Left ventricle myocardium superior (tissue), 1 donor: ENCODE results near the gene PNPLA6. TPM values are rescaled to one million over a fixed set of nuclear protein-coding genes. Genes with fewer than 3 reads are reported as not detected.

ENCODE experiments used
- ATAC-seq: fragments of 200-7000 bp; cut with Tn5 transposase; one replicate; pipeline ENCODE4 v1.9.1; 2020; ENCODE audit warnings: mild to moderate bottlenecking, moderate library complexity
- DNase-seq: peaks from one replicate; pipeline ENCODE4 v3.0.0-alpha.2; 2020
- intact Hi-C: fragments of 100-400 bp; cut with micrococcal nuclease; formaldehyde crosslinking; loops from one replicate; pipeline ENCODE4 v1.11.0; 2022
- total RNA-seq: library from RNA; stranded (reverse); fragmentation: NEBNext Ultra II Directional; extraction: Animal tissue kit (Norgen Biotek cat#: 25700); gene quantifications from one replicate; pipeline ENCODE4 v1.2.1, GENCODE V29; 2021
- donor health status: DM: no; HTN: yes; CAD: no; lungs with severe emphysema.

PNPLA6 gene
- total RNA-seq, 1 donor from 2014 or later, result 55.6 TPM

DNA sequence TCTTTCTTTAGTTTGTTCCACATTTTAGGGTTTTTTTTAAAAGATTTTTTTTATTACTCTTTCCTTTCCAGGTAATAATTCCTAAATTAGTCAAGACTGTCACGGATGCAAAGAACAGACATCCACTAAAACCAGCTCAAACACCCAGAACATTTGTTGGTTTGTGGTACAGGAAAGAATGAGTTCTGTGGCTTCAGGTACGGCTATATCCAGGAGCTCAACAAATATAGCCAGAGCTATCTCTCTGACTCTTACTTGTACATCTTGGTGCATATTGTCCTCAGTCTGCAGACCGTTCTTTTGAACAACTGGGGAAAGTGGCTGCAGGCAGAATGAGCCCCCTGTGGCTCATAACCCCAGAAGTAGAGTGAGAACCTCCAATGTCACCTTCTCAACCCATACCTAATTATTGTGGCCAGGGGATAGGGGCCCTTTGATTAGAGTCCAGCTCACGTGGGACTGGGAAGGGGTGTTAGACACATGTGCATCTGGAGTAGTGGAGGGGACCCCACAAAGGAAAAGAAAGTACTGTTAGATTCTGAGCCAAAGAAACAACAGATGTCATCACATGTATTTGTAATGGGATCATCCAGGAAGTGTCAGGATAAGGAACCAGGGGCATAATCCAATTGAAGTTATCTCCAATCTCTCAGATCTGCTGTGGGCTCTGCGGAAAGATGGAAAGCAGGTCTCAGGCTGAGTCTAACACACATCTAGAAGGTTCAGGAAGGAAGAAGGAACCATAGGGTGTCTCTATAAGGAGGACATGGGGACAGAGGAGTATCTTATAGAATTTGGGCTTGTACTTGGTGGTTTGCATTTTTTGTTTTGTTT lies 21.5 kb upstream of the PNPLA6 start:
- intact Hi-C loops, result no loop called here
- ATAC-seq (no peak), DNase-seq (no peak)

DNA sequence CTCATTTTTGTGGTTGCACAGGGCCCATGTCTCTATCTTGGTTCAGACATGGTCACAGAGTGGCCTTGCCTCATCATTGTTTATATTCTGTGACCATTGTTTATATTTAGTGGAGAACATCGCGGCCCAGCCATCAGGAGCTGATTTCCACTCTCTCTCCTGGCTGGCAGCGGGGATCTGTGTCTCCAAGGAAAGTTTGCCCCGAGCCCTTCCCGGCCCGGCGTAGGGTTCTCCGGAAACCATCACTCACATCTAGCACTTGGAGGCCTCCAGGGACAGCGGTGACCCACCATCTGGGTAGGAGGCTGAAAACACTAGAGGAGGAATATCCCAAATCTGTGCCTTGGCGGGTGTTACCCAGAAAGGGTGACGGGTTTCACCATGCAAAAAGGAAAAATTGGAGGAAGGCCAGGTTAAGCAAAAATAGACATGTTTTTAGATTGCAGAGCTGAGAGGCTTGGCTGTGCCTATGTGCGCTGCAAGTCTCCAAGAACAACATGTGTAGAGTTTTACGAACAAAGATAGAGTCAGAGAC lies 20.3 kb upstream of the PNPLA6 start:
- intact Hi-C loops, result no loop called here
- peak; percentile 66 for ATAC-seq
- DNase-seq, result no peak

DNA sequence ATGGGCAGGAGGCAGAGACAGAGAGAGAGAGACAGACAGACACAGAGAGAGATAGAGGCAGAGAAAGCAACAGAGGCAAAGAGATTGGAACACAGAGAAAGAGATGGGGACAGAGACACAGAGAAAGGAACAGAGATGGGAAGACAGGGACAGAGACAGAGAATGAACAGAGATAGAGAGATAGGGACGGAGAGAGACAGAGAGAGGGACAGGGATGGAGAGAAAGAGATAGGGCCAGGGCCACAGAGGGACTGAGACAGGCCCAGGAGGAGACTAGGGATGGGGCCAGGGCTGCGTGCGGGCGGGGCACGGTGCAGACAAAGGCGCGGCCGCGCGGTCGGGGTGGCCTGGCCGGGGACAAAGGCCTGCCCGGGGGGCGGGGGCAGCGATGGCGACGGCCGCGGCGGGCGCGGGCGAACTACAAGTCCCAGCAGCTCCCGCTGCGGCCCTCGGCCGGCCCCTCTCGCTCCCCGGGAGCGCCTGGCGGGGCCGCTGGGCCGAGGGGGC lies 19.8 kb upstream of the PNPLA6 start, which contains the start of gene ZNF358:
Gene ZNF358, plus strand, starts transcription at position 459 of the 507 bp plus-strand sequence. CDS start 3,140 bp downstream, outside the sequence.
- intact Hi-C loops, result no loop called here
- DNase-seq (peak; percentile 91), ATAC-seq (peak; percentile 92)

DNA sequence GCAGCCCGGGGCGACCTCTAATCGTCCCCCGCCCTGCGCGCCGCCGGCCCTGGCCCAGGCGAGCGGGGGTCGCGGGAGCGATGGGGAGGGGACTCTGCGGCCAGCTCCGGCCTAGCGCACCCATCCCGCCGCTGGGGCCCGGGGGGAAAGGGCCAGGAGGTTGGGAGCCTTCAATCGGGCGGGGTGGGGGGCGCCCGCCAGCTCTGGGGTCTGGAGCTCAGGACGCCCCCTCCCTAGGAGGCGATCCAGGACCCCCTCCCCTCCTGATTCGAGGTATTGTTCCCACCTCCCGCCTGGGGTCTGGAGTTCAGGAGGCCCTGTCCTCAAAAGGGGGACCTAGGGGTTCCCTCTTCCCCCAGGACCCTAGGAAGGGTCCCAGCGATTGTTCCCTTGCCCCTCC lies 19.2 kb upstream of the PNPLA6 start:
- DNase-seq (no peak), ATAC-seq (no peak)
- intact Hi-C loops, result no loop called here

DNA sequence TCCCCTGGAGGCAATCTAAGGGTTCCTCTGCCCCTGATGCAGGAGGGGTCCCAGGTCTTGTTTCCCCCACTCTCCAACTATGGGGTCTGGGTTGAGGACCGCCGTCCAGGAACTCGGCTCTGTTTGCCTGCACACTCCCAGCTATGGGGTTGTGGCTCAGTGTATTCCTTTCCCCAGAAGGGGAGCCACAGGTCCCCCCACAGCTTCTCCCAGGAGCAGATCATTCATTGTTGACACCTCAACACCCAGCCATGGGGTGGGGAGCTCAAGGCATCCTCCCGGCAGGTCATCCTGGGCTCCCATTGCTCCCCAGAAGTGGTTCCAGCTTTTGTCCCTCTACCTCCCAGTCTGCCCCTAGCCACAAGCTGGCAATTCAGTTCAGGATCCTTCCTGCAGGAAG lies 18.6 kb upstream of the PNPLA6 start:
- ATAC-seq (no peak), DNase-seq (no peak)
- intact Hi-C loops, result no loop called here

DNA sequence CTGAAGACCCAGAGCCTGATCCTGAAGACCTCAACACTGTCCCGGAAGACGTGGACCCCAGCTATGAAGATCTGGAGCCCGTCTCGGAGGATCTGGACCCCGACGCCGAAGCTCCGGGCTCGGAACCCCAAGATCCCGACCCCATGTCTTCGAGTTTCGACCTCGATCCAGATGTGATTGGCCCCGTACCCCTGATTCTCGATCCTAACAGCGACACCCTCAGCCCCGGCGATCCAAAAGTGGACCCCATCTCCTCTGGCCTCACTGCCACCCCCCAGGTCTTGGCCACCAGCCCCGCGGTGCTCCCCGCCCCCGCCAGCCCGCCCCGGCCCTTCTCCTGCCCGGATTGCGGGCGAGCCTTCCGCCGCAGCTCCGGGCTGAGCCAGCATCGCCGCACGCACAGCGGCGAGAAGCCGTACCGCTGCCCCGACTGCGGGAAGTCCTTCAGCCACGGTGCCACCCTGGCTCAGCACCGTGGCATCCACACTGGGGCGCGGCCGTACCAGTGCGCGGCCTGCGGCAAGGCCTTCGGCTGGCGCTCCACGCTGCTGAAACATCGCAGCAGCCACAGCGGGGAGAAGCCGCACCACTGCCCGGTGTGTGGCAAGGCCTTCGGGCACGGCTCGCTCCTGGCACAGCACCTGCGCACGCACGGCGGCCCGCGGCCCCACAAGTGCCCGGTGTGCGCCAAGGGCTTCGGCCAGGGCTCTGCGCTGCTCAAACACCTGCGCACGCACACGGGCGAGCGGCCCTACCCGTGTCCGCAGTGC lies 16.0 kb upstream of the PNPLA6 start:
- intact Hi-C loops, result no loop called here
- ATAC-seq, result no peak
- DNase-seq, result no peak

DNA sequence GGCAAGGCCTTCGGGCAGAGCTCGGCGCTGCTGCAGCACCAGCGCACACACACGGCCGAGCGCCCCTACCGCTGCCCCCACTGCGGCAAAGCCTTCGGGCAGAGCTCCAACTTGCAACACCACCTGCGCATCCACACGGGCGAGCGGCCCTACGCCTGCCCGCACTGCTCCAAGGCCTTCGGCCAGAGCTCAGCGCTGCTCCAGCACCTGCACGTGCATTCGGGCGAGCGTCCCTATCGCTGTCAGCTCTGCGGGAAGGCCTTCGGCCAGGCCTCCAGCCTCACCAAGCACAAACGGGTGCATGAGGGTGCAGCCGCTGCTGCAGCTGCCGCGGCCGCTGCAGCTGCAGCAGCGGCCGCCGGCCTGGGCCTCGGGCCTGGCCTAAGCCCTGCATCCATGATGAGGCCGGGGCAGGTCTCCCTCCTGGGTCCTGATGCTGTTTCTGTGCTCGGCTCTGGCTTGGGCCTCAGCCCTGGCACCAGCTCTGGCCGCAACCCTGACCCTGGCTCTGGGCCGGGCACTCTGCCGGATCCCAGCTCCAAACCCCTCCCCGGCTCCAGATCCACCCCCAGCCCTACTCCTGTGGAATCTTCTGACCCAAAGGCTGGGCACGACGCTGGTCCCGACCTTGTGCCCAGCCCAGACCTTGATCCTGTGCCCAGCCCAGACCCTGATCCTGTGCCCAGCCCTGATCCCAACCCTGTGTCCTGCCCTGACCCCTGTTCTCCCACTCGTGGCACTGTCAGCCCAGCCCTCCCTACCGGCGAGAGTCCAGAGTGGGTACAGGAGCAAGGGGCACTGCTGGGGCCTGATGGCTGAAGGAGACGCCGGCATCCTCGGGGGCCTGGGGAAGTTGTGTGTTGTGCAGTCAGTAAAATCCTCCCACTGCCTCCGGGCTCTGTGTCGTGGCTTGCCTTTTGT lies 15.1 kb upstream of the PNPLA6 start:
- no peak for DNase-seq
- ATAC-seq, result no peak
- intact Hi-C loops, result no loop called here

DNA sequence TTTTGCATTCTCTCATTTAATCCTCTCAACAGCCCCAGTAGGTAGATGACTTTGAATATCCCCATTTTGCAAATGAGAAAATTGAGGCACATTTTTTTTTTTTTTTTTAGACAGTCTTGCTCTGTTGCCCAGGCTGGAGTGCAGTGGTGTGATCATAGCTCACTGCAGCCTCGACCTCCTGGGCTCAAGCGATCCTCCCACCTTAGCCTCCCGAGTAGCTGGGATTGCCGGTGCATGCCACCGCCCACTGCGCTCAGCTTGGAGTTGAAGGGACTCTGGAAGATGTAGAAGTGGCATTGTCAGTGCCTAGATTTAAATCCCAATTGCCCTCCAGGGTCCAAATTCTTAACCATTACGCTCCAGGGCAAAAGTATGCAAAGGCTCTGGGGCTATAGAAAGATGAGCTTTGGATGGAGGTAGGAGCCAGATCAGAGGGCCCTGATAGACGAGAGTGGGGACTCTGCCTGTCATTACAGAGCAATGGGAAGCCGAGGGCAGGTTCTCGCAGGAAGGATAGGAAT lies 13.9 kb upstream of the PNPLA6 start:
- intact Hi-C loops, result no loop called here
- no peak for DNase-seq
- no peak for ATAC-seq

DNA sequence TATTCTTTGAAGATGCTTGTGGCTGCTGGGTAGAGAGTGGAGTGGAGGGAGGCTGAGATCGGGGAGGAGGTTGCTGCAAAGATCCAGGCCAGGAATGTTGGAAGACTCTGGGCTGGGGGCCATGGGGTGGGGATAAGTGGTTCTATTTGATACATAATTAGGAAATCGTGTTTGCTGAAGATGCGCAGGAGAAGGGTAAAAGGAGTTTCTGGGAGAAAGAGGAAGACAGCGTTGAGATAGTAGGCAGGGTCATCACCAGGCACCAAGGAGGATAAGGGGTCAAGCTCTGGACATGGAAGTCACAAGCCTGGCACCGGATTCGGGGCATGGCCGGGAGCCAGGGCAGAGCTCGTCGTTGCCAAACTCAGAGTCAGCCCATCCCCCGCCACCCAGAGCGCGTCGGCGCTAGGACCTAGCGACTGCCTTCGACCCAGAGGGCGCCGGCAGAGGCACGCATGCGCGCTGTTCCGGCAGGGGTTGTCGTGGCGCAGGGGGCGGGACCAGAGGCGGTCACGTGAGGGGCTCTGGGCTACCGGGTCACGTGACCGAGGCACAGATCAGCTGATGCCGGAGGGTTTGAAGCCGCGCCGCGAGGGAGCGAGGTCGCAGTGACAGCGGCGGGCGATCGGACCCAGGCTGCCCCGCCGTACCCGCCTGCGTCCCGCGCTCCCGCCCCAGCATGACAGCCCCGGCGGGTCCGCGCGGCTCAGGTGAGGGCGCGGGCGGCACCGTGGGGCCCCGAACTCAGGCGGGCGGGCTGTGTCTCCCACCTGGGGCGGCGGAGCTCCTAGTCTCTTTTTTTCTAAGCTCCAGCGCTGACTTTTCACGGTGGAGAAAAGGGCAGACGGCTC lies 13.2 kb upstream of the PNPLA6 start, which contains the start of gene MCOLN1:
Gene MCOLN1, plus strand, starts transcription at position 553 of the 851 bp plus-strand sequence. Its CDS starts 127 bp downstream, at position 680.
- intact Hi-C loops, result no loop called here
- DNase-seq, result peak; percentile 100
- peak; percentile 94 for ATAC-seq

DNA sequence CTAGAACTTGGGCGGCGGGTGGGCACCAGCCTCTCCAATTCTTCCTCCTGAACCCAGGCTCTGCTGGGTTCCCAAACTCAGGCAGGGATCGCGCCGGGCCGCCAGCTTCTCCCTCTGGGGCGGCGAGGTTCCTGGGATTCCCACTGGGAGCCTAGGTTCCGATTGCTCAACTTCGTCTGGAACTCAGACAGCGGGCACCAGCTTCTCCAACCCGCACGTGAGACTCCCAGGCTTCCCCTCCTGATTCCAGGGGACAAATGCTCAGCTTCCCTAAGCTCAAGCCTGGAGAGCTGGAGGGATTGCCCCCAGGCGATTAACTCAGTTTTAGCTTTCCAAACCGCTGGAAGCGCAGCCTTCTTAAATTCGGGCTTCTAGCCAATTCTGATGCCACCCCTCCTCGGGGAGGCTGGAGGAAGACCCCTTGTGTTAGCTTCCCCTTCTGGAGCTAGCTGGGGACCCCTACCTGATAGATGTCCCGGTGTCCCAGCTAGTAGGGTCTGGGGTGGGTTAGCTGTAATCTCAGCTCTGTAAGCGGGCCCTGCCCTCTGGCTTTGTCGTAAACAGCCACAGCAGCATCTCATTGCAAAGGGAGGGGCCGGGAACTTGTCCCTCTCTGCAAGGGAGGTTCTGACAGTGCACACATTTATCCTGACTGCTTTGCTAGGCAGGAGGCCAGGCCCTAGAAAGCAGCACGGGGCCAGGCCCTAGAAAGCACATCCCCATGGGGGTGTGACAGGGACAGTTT lies 12.4 kb upstream of the PNPLA6 start:
- ATAC-seq, result no peak
- DNase-seq, result no peak
- intact Hi-C loops, result no loop called here

DNA sequence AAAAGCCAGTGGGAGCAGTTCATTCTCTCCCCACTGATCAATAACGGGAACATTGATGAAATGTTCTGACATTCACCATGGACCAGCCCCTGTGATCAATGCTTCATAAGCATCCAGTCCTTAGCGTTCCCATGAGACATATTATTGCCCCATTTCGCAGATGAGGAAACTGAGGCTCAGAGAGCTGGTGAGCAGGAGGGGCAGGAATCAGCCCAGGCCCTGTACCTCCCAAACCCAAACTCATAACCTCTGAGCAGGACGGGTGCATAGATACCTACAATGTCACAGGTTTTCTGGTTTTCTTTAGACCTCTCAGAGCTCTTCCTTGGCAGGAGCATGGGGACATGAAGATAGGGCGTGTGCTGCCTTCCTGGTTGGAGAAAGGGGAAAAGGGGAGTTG lies 11.0 kb upstream of the PNPLA6 start:
- intact Hi-C loops, result no loop called here
- no peak for ATAC-seq
- DNase-seq, result no peak

DNA sequence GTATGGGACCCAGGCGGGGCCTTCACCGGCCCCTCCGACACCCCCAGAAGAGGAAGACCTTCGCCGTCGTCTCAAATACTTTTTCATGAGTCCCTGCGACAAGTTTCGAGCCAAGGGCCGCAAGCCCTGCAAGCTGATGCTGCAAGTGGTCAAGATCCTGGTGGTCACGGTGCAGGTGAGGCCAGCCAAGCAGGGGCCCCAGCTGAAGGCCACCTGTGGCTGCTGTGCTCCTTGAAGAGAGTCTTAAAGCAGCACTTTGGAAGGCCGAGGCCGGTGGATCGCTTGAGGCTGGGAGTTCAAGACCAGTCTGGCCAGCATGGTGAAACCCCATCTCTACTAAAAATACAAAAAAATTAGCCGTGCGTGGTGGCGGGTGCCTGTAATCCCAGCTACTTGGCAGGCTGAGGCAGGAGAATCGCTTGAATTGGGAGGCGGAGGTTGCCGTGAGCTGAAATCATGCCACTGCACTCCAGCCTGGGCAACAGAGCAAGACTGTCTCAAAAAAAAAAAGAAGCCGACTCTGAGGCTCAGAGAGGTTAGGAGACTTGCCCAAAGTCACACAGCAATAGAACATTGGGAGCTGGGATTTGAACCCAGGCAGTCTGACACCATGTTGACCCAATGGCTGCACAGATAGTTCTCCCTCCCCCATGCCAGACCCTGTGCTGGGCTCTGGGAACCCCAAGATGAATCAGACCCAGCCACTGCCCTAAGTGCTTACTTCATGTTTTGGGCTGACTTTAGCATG lies 10.4 kb upstream of the PNPLA6 start:
- no peak for ATAC-seq
- DNase-seq, result no peak
- intact Hi-C loops, result no loop called here

DNA sequence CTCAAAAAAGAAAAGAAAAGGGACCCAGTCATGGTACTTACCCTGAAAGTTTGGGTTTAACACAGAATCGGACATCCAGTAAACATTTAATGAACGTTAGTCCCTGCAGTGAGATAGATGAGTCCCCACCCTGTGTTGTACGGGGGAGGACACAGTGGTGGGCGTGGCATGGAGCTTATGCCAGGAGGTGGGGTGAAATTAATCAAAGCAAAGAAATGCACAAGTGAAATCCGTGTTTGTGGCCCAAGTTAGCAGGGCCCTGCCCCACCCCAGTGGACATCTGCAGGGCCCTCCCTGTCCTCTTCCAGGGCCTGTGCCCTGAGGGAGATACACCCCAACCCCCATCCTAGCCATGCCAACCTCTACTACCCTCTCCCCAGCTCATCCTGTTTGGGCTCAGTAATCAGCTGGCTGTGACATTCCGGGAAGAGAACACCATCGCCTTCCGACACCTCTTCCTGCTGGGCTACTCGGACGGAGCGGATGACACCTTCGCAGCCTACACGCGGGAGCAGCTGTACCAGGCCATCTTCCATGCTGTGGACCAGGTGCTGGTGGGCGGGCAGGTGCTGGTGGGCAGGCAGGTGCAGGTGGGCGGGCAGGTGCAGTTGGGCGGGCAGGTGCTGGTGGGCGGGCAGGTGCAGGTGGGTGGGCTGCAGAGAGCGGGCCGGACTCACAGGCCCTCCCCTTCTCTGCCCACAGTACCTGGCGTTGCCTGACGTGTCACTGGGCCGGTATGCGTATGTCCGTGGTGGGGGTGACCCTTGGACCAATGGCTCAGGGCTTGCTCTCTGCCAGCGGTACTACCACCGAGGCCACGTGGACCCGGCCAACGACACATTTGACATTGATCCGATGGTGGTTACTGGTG lies 9.2 kb upstream of the PNPLA6 start:
- ATAC-seq, result no peak
- intact Hi-C loops, result no loop called here
- no peak for DNase-seq

DNA sequence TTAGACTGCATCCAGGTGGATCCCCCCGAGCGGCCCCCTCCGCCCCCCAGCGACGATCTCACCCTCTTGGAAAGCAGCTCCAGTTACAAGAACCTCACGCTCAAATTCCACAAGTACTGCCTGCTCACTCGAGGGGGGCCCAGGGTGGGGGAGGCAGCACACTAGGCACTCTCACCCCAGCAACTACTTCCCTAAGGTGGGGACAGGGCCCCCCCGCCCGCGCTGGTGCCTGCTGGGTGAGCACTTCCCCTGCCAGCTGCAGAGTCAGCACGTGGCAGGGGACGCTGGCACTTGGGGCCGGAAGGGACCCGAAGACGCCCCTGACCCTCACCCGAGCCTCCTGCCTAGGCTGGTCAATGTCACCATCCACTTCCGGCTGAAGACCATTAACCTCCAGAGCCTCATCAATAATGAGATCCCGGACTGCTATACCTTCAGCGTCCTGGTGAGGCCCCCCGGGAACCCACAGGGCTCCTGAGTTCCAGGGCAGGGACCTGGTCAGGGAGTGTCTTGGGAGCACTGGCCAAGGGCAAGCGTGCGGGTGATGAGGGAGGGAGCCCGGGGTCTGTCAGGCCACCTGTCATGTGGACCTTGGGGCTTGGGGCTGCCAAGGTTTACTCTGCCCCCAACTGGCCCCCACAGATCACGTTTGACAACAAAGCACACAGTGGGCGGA lies 7.9 kb upstream of the PNPLA6 start:
- ATAC-seq (peak; percentile 42), DNase-seq (peak; percentile 73)
- intact Hi-C loops, result no loop called here

DNA sequence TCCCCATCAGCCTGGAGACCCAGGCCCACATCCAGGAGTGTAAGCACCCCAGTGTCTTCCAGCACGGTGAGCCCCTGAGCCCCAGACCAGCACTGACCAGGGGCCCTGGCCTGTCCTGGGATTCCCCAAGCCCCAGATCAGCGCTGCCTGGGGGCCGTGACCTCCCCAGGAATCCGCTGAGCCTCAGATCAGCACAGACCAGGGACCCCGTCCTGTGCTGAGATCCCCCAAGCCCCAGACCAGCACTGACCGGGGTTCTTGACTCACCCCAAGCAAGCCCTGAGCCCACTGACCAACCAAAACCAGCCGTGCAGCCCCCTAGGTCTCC lies 7.4 kb upstream of the PNPLA6 start:
- ATAC-seq, result no peak
- intact Hi-C loops, result no loop called here
- DNase-seq, result no peak
